GM19467 (cell line): Measurements from ENCODE around the gene DEGS1.
A peak's percentile ranks its signal among the peaks of the same experiment; 100 is the strongest.
"Not testable (repeated sequence)": the region's sequence is repeated elsewhere in the genome, so short reads cannot be mapped to it uniquely, and the experiment has no call there.

Source experiments
- ATAC-seq: cut with Tn5 transposase; IDR thresholded peaks from one replicate; pipeline ENCODE4 v1.9.1; 2021; ENCODE audit warnings: mild to moderate bottlenecking, moderate library complexity; ENCODE audit not compliant: unreplicated experiment

Gene DEGS1

GRCh38 chr1:224180783-224181452 is 2.1 kb upstream of the DEGS1 start:
- no peak for ATAC-seq

- no peak for ATAC-seq
These were observed 1.6 kb upstream of the DEGS1 start for GRCh38 chr1:224181453-224181810.

GRCh38 chr1:224182057-224182865 is 779 bp upstream of the DEGS1 start:
- peak; percentile 38 for ATAC-seq

- peak; percentile 33 for ATAC-seq
These were observed 712 bp downstream of the DEGS1 start for GRCh38 chr1:224183591-224184312.

- no peak for ATAC-seq
These were observed 2.2 kb downstream of the DEGS1 start for GRCh38 chr1:224185208-224185607.

- no peak for ATAC-seq
These were observed 5.2 kb downstream of the DEGS1 start for GRCh38 chr1:224188286-224188685.

GRCh38 chr1:224189561-224189960 is 6.5 kb downstream of the DEGS1 start:
- ATAC-seq: no peak

- no peak for ATAC-seq
These were observed 9.2 kb downstream of the DEGS1 start for GRCh38 chr1:224192082-224192788.

- ATAC-seq: no peak
These were observed 10.4 kb downstream of the DEGS1 start for GRCh38 chr1:224193319-224193966.

- ATAC-seq: no peak
These were observed 14.0 kb downstream of the DEGS1 start for GRCh38 chr1:224196813-224197600.

GRCh38 chr1:224198572-224198971 is 15.5 kb downstream of the DEGS1 start:
- ATAC-seq: no peak

GRCh38 chr1:224199679-224200078 is 16.6 kb downstream of the DEGS1 start:
- ATAC-seq: no peak

GRCh38 chr1:224201383-224201782 is 18.3 kb downstream of the DEGS1 start:
- no peak for ATAC-seq

- ATAC-seq: no peak
These were observed 18.8 kb downstream of the DEGS1 start for GRCh38 chr1:224201853-224202252.

GRCh38 chr1:224203243-224204016 is 20.4 kb downstream of the DEGS1 start:
- ATAC-seq: no peak

- no peak for ATAC-seq
These were observed 22.4 kb downstream of the DEGS1 start for GRCh38 chr1:224205438-224205840.

- ATAC-seq: not testable (repeated sequence)
These were observed 23.0 kb downstream of the DEGS1 start for GRCh38 chr1:224205931-224206538.

- no peak for ATAC-seq
These were observed 28.3 kb downstream of the DEGS1 start for GRCh38 chr1:224211206-224211962.
